Skin epidermis (tissue), 12 donors: Measurements from ENCODE around the gene ZC3H18.
"Not testable (repeated sequence)": the region's sequence is repeated elsewhere in the genome, so short reads cannot be mapped to it uniquely, and the experiment has no call there.

Source experiments
- H3K27ac ChIP-seq, 21 experiments: fragments of 200-600 bp; sonication (generic) in 11 of 21; one replicate each; pipeline ENCODE4 v1.5.0; 2020; ENCODE audit warnings: mild to moderate bottlenecking in 3 of 21, inconsistent platforms in 2 of 21, moderate library complexity in 2 of 21
- H3K4me3 ChIP-seq, 7 experiments: fragments of 200-600 bp; sonication (generic) in 2 of 7; one replicate each; pipeline ENCODE4 v1.5.0; 2020; ENCODE audit warnings: inconsistent platforms in 2 of 7, mild to moderate bottlenecking in 2 of 7, moderate library complexity in 1 of 7

Gene ZC3H18

DNA sequence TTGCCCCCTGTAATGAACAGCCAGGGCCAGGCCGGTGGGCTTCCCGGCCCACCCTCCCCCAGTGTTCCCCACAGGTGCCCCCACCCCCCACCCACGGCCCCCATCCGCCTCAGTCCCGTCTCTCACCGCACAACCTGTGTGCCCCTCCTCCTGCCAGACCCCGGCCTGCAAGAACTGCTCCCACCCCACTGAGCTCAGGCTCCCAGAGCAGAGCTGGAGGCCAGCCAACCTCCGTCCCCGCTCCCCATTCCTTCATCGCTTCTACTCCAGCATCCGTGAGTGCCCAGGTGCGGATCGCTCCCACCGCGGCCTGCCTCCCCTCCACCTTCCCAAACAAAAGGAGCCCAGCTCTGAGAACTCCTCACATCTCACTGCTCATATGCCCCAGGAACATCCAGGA is 88.5 kb downstream of the ZC3H18 start:
- H3K27ac ChIP-seq: no peak overlapping the region
- H3K4me3 ChIP-seq: no peak overlapping the region

GRCh38 chr16:88659160-88659559 is 89.0 kb downstream of the ZC3H18 start:
- Histone ChIP-seq H3K27ac (no peak overlapping the region), H3K4me3 (no peak overlapping the region)

GRCh38 chr16:88661468-88661867 is 91.3 kb downstream of the ZC3H18 start:
- no peak overlapping the region for H3K4me3 ChIP-seq
- H3K27ac ChIP-seq: no peak overlapping the region

GRCh38 chr16:88662222-88662842 is 92.1 kb downstream of the ZC3H18 start:
- Histone ChIP-seq H3K4me3 (peak overlapping the region; percentile 55 to 94 (median 79)), H3K27ac (peak overlapping the region; percentile 52 to 96 (median 90))

- Histone ChIP-seq H3K27ac (peak within 1 kb of the TSS; percentile 52 to 96 (median 91)), H3K4me3 (peak within 1 kb of the TSS; percentile 55 to 94 (median 79))
These were observed 92.8 kb downstream of the ZC3H18 start, which contains the start of gene MVD for GRCh38 chr16:88662843-88663606. Gene MVD (minus strand): TSS chr16:88663091. CDS start chr16:88663080, 11 bp downstream.

- Histone ChIP-seq H3K4me3 (no peak overlapping the region), H3K27ac (no peak overlapping the region)
These were observed 94.9 kb downstream of the ZC3H18 start for GRCh38 chr16:88665148-88665547.

DNA sequence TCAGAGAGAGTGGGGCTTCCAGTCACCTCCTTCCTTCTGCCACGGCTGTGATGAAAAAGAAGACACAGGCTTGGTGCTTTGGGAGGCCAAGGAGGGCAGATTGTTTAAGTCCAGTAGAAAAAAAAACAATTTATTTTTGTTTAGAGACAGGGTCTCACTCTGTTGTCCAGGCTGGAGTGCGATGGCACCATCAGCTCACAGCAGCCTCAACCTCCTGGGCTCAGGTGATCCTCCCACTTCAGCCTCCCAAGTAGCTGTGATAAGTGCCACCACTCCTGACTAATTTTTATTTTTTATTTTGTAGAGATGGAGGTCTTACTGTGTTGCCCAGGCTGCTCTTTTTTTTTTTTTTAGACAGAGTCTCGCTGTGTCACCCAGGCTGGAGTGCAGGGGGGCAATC is 95.4 kb downstream of the ZC3H18 start:
- no peak overlapping the region for H3K4me3 ChIP-seq
- H3K27ac ChIP-seq: no peak overlapping the region

GRCh38 chr16:88667461-88667860 is 97.3 kb downstream of the ZC3H18 start:
- no peak overlapping the region for H3K27ac ChIP-seq
- no peak overlapping the region for H3K4me3 ChIP-seq

DNA sequence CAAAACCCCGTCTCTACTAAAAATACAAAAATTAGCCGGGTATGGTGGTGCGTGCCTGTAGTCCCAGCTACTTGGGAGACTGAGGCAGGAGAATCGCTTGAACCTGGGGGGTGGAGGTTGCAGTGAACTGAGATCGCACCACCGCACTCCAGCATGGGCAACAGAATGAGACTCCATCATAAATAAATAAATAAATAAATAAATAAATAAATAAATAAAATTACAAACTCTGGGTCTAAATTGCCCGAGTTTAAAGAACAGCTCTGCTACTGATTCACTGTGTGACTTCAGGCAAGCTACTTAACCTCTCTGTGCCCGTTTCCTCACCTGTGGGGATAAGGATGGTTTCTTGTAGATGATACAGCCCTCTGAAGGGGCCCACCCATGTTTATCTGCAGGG is 99.3 kb downstream of the ZC3H18 start:
- not testable (repeated sequence) for H3K4me3 ChIP-seq, H3K27ac ChIP-seq

DNA sequence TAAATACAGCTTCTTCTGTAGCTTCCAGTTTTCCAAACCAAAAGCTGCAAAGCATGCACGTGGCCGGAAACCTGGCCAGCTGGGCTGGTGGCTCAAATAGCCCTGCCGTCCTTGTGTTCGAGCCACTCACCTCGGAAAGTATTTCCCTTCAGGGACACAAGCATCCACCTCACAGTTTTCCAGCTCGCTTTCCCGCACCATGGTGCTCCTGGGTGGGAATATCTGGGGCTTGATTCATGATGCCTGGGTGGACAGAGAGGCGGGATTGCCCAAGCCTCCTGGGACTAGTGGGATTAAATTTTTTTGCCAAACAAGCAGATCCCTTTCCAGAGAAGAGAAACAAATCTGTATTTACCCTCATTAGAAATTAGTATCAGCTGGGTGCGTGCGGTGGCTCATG is 99.8 kb downstream of the ZC3H18 start:
- Histone ChIP-seq H3K27ac (no peak overlapping the region), H3K4me3 (no peak overlapping the region)

DNA sequence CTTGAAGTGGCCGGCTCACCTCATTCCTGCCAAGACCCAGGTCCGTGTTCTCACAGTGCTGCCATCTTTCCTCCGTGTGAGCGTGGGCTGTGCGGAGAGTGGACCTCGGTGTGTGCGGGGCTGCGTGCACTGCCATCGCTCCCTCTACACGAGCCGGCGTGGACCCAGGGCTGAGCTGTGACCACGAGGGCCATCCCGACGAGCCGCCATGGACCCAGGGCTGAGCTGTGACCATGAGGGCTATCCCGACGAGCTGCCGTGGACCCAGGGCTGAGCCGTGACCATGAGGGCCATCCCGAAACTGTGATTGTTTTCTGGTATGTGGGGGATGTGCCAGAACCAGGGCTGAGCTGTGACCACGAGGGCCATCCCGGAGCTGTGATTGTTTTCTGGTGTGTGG is 101.6 kb downstream of the ZC3H18 start:
- Histone ChIP-seq H3K4me3 (no peak overlapping the region), H3K27ac (no peak overlapping the region)

GRCh38 chr16:88672776-88673175 is 102.6 kb downstream of the ZC3H18 start:
- no peak overlapping the region for H3K4me3 ChIP-seq
- H3K27ac ChIP-seq: no peak overlapping the region

GRCh38 chr16:88673716-88674379 is 103.6 kb downstream of the ZC3H18 start:
- no peak overlapping the region for H3K4me3 ChIP-seq

DNA sequence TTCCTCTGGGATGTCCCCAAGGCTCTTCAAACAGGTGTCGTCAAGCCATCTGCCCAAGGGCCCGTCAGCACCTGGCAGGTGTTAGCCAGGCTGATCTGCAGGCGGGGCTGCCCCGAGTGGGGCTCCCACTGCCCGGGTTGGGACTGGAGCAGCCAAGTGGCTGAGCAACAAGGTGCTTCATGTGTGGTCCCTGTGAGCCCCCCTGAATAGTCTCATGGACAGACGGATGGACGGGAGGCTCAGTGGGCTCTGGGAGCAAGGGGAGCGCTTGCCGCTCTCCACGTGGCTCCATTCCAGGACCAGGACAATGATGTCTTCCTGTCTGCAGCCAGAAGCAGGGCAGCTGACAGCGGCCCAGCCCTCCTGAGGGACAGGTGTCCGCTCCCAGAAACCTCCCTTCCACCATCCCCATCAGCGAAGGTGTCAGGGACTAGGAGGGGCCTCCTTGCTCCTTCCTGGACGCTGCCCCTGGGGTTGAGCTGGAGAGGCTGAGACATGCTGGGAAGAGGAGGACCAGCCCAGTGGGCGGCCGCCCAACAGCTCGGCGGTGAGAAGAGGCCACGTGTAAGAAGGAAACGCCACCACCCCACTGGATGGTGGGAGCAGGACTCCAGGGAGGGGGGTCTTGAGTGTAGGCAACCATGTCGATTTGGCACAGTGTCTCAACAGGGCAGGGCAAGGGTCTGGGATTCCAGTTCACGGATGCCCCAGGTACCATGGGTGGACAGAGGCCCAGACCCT is 106.5 kb downstream of the ZC3H18 start:
- no peak overlapping the region for H3K27ac ChIP-seq
- H3K4me3 ChIP-seq: no peak overlapping the region

More at GRCh38 chr16:88673716-88674379, 103.6 kb downstream of the ZC3H18 start:
- H3K27ac ChIP-seq: no peak overlapping the region

- no peak overlapping the region for H3K4me3 ChIP-seq
- H3K27ac ChIP-seq: no peak overlapping the region
These were observed 107.5 kb downstream of the ZC3H18 start for GRCh38 chr16:88677721-88678120.

DNA sequence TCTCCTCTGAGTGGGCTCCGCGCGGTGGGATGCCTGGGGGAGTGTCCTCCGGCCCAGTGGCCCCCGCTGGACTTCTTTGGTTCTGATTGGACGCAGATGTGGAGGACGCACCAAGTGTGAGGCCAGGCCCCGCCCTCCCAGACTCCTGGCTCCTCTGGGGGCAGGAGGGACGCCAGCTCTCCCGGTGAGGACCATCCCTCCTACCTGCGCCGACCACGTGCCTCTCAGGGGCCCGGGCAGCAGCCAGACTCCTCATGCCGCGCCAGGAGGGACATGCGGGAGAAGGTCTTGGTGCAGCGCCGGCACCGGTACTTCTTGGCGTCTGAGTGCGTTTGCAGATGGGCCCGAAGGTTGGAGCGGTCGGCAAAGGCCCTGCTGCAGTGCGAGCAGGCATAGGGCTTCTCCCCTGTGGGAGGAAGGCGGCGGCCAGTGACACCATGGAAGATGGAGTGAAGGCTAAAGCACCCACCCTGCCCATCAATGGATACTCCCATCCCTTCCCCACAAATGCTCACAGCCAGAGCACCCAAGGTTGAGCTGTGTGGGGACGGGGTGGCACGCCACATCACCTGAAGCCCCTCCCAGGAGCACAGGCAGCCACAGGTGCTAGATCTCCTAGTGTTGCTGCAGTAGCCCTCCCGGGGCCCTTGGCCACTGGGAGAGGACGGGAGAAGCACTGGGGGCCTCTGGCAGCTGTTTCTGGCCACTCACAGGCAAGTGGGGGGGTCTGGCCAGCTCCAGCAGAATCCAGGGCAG is 108.2 kb downstream of the ZC3H18 start:
- Histone ChIP-seq H3K27ac (no peak overlapping the region), H3K4me3 (no peak overlapping the region)

DNA sequence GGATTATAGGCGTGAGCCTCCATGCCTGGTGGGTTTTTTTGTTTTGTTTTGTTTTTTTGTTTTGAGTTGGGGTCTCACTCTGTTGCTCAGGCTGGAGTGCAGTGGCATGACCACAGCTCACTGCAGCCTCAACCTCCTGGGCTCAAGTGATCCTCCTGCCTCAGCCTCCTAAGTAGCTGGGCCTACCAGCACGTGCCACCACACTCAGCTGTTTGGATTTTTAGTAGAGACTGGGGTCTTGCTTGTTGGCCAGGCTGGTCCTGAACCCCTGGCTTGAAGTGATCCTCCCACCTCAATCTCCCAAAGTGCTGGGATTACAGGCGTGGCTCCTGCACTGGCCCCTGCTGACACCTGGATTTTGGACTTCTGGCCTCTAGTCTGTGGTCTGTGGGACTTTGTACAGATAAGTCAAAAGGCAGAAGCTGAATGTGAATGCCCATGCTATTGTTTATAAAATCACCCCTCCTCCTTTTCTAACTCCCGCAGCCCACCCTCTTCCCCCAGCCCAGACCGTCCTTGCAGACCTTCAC is 110.4 kb downstream of the ZC3H18 start:
- Histone ChIP-seq H3K4me3 (no peak overlapping the region), H3K27ac (peak overlapping the region in 3 of 21 experiments; percentile 81 to 88 (median 87))

- Histone ChIP-seq H3K27ac (peak overlapping the region in 13 of 21 experiments; percentile 18 to 92 (median 72)), H3K4me3 (no peak overlapping the region)
These were observed 111.0 kb downstream of the ZC3H18 start for GRCh38 chr16:88681084-88681680.
